Islet precursor cell (in vitro differentiated cells): ENCODE results near the gene PARVB.
"Not testable (repeated sequence)": the region's sequence is repeated elsewhere in the genome, so short reads cannot be mapped to it uniquely, and the experiment has no call there.

ENCODE experiments used
- DNase-seq: peaks from one replicate; pipeline ENCODE4 v3.0.0-alpha.2; 2018

Gene PARVB

DNA sequence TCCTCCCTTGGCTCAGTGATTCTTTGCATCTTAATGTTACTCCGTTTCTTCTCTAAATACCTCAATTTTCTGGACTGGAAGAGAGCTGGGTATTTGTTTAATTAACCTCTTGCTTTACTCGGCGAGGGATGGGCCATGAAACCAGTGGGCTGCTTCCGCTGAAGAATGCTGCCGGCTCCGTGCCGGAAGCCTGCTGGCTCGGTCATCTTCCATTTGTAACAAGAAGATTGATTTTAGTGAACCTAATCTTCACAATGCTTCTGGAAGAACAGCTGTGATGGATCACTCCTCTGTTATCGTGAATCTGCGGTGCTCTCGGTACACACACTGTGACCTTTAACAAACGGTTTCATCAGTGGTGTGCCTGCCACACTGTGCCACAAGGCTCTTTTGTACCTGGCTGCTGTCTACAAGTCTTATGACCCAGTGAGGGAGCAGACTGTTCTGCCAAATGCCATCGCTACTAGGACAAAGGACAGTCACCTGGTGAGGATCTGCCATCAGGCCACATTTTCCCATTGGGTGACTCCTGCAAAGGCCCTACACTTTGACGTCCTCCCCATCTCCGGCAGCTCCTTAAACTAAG lies 25.3 kb upstream of the PARVB start:
- no peak for DNase-seq

DNA sequence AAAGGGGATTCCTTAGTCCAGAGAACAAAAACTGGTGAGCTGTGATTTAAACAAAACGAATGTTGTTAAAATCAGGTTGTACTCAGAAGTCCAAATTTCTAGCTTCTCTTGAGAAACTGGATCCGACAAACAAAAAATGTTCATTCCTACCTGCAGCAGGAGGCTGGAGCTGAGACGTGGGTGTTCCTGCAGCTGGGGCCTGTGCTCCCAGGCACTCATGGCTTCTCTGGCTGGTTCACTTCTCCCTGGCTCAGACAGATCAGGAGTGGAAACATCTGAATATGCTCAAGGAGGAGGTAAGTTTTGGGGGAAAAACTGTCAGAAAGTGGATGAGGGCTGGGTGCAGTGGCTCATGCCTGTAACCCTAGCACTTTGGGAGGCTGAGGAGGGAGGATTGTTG lies 24.7 kb upstream of the PARVB start:
- DNase-seq = no peak

DNA sequence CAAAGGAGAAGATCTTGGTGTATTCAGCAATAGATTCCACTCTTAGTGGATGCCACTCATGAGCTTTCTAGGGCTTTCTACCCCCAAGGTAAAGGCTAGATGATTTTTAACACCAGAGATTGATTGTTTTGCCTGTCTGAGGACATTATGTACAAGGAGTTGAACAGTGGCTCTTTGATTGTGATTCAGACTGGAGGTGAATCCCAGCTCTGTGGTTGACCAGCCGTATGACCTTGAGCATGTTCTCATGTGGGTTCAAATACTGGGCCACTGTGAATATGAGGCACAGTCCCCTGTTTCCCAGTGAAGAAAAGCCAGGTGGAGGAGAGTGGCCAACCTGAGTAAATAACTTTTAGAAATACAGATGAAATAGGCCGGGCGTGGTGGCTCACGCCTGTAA lies 24.0 kb upstream of the PARVB start:
- DNase-seq = no peak

GRCh38 chr22:44001521-44001920 lies 22.6 kb upstream of the PARVB start:
- no peak for DNase-seq

- no peak for DNase-seq
Measured at GRCh38 chr22:44002324-44002723, 21.8 kb upstream of the PARVB start.

DNA sequence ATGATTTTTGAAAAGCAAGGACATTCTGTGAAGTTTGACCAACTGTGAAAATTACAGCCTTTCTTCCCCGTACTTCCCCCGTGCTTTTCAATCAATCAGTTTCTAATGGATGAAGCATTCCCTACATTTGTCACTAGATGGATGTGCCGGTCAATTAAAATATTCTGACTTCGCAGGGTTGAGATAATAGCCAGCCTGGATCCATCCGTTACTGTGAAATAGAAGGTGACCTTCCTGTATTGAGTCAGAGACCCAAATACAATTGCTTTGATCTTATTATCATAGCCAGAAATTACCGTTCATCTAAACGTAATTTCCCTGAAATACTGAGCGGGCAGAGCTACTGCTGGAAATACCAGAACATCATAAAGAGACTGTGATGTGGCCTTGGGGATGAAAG lies 21.1 kb upstream of the PARVB start:
- no peak for DNase-seq

- peak; percentile 64 for DNase-seq
Measured at GRCh38 chr22:44003405-44004103, 20.5 kb upstream of the PARVB start.

DNA sequence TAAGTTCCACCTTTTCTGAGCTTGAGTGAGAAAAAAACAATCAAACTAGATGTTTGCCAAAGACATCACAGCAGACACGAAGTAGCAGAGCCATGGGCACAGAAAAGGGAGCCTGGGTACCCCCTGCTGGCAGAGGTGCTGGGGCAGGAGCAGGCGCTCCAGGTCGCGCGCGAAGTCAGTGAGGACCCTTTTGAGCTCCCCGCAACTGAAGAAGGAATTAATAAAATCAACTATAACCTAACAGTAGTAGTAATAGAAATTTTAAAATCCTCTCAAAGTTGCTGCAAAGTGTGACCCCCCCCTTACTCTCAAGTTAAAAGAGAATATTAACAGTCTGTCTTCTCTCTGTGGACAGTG lies 20.0 kb upstream of the PARVB start:
- DNase-seq = no peak

DNA sequence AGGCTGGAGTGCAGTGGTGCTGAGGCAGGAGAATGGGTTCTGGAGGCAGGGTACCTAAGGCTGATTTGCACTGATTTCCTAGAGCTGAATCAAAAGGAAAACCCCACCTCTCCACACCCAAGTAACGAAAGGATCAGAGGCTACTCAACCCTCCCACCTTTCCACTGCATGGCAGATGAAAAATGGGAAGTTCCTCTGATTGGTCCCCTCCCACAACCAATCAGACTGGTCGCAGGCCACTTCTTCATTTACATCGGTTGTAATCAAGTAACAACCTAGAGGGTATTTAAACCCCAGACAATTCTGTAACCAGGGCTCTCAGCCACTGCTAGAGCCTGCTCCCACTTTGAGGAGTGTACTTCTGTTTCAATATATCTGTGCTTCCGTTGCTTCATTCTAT lies 18.6 kb upstream of the PARVB start:
- no peak for DNase-seq

GRCh38 chr22:44012162-44012561 lies 11.9 kb upstream of the PARVB start:
- no peak for DNase-seq

DNA sequence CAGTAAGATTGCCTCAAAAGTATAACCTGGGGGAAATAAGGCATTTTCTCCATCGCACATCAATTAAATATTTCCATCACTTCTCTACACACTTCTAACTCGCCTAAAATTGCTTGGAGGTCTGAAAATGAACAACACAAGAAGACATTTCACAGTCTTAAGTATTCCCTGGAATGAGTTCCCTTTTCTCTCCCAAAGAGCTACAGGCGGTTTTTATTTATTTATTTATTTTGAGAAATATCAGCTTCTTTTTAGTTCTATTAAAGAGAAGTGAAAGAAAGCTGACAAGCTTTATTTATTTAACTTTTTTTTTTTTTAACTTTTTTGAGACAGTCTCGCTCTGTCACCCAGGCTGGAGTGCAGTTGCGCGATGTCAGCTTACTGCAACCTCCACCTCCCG lies 11.5 kb upstream of the PARVB start:
- DNase-seq = no peak

GRCh38 chr22:44014241-44014640 lies 9.9 kb upstream of the PARVB start:
- no peak for DNase-seq

DNA sequence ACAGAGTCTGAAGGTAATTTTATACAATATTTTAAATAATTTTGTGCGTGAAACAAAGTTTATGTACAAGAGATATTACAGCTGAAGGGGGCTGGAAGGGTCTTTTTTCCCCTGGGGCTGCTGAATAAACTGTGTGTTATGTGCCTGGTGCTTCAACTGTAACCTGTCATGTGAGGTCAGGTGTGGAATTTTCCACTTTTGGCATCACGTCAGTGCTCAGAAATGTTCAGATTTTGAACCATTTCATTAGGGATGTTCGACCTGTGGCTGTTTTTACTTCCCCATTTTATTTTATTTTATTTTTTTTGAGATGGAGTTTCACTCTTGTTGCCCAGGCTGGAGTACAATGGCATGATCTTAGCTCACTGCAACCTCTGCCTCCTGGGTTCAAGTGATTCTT lies 7.5 kb upstream of the PARVB start:
- not testable (repeated sequence) for DNase-seq

DNA sequence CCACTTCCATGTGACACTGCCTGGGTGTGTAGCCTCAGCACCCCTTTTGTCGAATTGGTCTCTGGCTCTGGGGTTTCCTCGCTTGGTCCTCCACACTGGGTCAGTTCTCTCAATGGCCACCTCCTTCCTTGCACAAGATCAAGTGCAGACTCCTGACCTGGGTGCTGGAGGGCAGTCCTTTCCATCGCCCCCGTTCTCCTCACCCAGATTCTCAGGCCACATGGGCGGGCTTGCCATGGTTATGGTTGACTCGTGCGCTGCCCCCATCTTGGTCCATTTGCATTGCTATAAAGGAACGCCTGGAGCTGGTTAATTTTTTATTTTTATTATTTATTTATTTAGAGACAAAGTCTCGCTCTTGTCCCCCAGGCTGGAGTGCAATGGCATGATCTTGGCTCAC lies 5.5 kb upstream of the PARVB start:
- DNase-seq = no peak

DNA sequence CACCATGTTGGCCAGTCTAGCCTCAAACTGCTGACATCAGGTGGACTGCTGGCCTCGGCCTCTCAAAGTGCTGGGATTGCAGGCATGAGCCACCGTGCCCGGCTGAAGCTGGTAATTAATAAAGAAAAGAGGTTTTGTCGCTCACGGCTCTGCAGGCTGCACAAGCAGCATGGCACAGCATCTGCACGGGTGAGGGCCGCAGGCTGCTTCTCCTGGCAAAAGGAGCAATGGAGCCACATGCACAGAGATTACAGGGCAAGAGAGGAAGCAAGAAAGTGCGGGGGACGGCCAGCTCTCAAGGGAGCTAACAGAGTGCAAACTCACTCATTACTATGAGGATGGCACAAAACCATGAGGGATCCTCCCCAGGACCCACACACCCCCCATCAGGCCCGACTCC lies 4.7 kb upstream of the PARVB start:
- no peak for DNase-seq

GRCh38 chr22:44019846-44020245 lies 4.3 kb upstream of the PARVB start:
- DNase-seq = no peak

- no peak for DNase-seq
Measured at GRCh38 chr22:44020981-44021380, 3.1 kb upstream of the PARVB start.

DNA sequence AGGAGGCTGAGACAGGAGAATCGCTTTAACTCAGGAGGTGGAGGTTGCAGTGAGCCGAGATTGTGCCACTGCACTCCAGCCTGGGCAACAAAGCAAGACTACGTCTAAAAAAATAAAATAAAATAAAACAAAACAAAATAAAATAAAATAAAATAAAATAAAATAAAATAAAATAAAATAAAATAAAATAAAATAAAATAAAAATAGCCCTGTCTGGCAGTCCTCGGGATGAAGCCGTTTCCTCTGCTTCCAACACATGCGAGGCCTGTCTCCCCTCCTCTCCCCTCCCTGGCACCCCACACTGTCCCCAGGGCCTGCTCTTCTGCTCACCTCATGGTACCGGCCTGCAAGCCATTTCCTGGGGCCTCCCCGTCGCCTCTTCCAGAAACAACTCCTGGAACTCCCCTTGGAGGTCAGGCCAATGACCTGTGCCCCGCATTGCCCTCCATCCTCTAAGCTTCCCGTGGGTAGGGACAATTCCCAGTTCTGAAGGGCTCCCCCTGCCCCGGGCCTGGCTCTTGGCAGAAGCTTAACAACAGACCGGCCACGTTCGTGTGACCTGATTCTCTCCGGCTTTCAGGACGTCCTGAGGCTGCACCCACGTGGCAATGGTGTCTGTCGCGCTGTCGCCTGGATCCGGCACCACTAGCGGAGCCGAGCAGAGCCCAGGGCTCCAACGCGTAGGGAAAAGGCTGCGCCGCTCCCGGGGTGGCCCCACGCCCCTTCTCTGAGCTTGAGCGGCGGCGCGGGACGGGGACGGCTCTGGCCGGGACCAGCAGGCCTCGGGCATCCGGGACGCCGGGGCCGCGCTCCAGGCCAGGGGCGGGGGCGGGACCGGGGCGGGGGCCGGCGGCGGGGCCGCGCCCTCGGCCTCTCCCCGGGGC lies 456 bp upstream of the PARVB start:
- peak; percentile 68 for DNase-seq

DNA sequence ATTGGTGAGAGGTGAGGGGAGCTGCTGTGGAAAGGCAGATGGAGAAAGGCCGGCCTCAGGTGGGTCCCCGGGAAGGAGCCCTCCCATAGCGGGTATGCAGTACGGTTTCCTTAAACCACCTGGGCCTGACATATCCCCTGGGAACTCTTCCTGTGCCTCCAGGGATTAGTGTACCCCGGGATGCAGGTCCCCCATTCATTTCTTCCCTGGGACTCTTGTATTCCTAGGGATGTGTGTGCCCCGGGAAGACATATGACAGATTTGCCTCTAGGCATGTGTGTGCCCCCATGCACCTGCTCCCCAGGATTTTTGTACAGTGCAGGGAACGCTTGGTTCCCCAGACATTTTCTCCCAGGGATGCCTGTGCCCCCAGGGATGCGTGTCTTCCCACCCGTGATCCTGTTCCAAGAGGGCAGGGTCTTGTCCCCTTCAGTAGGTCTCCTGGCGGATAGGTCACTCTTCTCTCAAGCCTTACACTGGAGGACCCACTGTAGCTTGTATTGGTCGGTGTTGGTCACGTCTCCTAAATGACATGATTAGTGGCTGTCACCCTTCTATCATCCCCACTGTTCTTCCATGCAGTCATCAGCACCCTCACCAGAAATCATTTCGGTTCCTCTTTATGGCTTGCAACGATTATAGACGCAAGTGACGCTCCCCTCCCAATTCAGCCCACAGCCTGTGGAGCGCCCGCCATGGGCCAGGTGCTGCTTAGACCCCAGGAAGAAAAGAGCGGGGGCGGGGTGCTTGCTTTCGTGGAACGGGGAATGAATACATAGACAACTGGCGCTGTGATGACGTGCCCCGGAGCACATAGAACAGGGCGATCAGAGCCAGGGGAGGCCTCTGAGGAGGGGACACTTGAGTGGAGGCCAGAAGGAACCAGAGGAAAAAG lies 1.3 kb downstream of the PARVB start:
- no peak for DNase-seq

DNA sequence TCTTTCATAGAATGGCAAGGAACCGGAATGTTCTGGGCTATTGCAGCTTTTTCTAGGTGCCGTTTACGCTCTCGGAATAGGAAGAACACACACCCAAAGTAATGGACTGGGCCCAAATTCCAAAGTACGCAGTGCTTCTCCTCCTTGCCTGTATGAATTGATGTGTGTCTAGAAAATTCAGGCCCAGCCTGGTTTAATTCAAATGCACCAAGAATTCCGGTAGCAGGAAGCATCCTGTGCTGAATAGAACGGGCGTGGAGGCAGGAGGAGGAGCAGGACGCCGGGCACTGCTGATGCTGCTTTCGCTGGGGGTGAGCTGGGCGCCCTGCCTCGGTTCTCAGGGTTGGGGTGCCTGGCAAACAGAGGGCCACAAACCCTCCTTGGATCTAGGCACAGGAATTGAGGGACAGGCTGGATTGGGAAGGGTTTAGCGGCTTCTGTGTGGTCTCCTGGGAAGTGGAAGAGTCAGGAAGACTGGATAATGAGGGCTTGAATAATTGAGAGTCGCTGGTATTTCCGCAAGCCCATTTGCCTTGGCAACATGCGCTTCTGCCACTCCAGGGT lies 2.0 kb downstream of the PARVB start:
- DNase-seq = no peak

- no peak for DNase-seq
Measured at GRCh38 chr22:44026630-44027511, 2.8 kb downstream of the PARVB start.

DNA sequence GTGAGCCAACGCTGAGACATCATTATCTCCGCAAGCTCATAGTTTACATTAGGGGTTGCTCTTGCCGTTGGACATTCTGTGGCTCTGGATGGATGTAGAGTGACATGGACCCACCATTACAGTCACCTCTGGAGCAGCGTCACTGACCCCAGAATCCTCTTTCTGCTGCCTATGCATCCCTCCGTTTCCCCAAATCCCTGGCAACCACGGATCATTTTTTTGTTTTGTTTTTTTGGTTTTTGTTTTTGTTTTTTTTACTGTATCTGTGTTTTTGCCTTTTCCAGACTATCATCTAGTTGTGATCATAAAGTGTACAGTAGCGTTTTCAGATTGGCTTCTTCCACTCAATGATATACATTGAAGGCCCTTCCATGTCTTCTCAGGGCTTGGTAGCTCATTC lies 4.0 kb downstream of the PARVB start:
- no peak for DNase-seq
